Osteoblast (primary cell): ENCODE results near the gene KRT85. TPM values are rescaled to one million over a fixed set of nuclear protein-coding genes. Genes with fewer than 3 reads are reported as not detected.

Experiments used
- DNase-seq: peaks from one replicate; pipeline ENCODE4 v3.0.0; 2011; ENCODE audit warnings: low spot score, mixed read lengths; ENCODE audit not compliant: insufficient read length; ENCODE audit errors: missing footprints
- H2AFZ ChIP-seq: 2 replicates; pipeline ENCODE4 v1.6.0; 2011; ENCODE audit warnings: mild to moderate bottlenecking, low read length
- H3K27ac ChIP-seq: 2 replicates; pipeline ENCODE4 v1.5.1; 2011; ENCODE audit warnings: mild to moderate bottlenecking, low read depth, low read length, moderate library complexity
- H3K27me3 ChIP-seq: 2 replicates; pipeline ENCODE4 v1.6.0; 2012; ENCODE audit warnings: mild to moderate bottlenecking, control low read depth, inconsistent platforms, low read length, moderate library complexity; ENCODE audit not compliant: insufficient read depth
- H3K36me3 ChIP-seq: 2 replicates; pipeline ENCODE4 v1.5.1; 2011; ENCODE audit warnings: mild to moderate bottlenecking, low read length, control low read depth, moderate library complexity; ENCODE audit not compliant: insufficient read depth
- H3K4me1 ChIP-seq: 2 replicates; pipeline ENCODE4 v1.5.1; 2011; ENCODE audit warnings: mild to moderate bottlenecking, low read length, control low read depth, moderate library complexity; ENCODE audit not compliant: insufficient read depth
- H3K4me2 ChIP-seq: 2 replicates; pipeline ENCODE4 v1.6.0; 2011; ENCODE audit warnings: mild to moderate bottlenecking, low read length; ENCODE audit not compliant: insufficient read depth
- H3K4me3 ChIP-seq: fragments of 200-600 bp; sonication (generic); 3 replicates; pipeline ENCODE4 v1.5.1; 2012; ENCODE audit warnings: mild to moderate bottlenecking, low read length, inconsistent platforms; ENCODE audit not compliant: insufficient read depth
- H3K79me2 ChIP-seq: 2 replicates; pipeline ENCODE4 v1.6.0; 2012; ENCODE audit warnings: mild to moderate bottlenecking, low read length, control low read depth, inconsistent platforms; ENCODE audit not compliant: insufficient read depth
- H3K9me3 ChIP-seq: 2 replicates; pipeline ENCODE4 v1.5.1; 2011; ENCODE audit warnings: low read depth, low read length, control low read depth
- H4K20me1 ChIP-seq: 2 replicates; pipeline ENCODE4 v1.6.0; 2012; ENCODE audit warnings: mild to moderate bottlenecking, low read length, control low read depth; ENCODE audit not compliant: insufficient read depth
- CTCF ChIP-seq: IDR thresholded peaks from 2 replicates; pipeline ENCODE4 v1.5.1; 2011; ENCODE audit warnings: mild to moderate bottlenecking, low read depth, low read length, moderate library complexity; ENCODE audit errors: extremely low read depth
- total RNA-seq: library from RNA; depleted of rRNA; stranded (reverse); fragments of >200 nt; gene quantifications from 2 replicates; pipeline ENCODE4 v1.2.3, GENCODE V29; 2012

Gene KRT85
- total RNA-seq, 1 donor, result not detected

GRCh38 chr12:52364061-52364460 lies 3.2 kb downstream of the KRT85 start:
- TF ChIP-seq CTCF, result no peak
- Histone ChIP-seq H3K9me3 (no peaks in the 10 kb centered on the region), H4K20me1 (no peaks in the 10 kb centered on the region), H3K36me3 (no peaks in the 10 kb centered on the region), H2AFZ (no peak overlapping the region), H3K79me2 (no peaks in the 10 kb centered on the region), H3K27me3 (peaks cover 26% of the 10 kb centered on the region), H3K4me3 (no peak overlapping the region), H3K4me1 (no peaks in the 10 kb centered on the region), H3K27ac (no peak overlapping the region), H3K4me2 (no peak overlapping the region)
- peak; percentile 56 for DNase-seq

- Histone ChIP-seq H3K9me3 (no peaks in the 10 kb centered on the region), H2AFZ (no peak overlapping the region), H3K4me2 (no peak overlapping the region), H3K27me3 (peaks cover 23% of the 10 kb centered on the region), H3K4me3 (no peak overlapping the region), H3K79me2 (no peaks in the 10 kb centered on the region), H3K4me1 (no peaks in the 10 kb centered on the region), H3K27ac (no peak overlapping the region), H3K36me3 (no peaks in the 10 kb centered on the region), H4K20me1 (no peaks in the 10 kb centered on the region)
- DNase-seq, result peak; percentile 43
- no peak for TF ChIP-seq CTCF
Observed at GRCh38 chr12:52363111-52363679, 4.1 kb downstream of the KRT85 start.

GRCh38 chr12:52362118-52362726 lies 5.1 kb downstream of the KRT85 start:
- peak; percentile 22 for TF ChIP-seq CTCF
- H3K4me3 ChIP-seq, result no peak overlapping the region
- no peaks in the 10 kb centered on the region for H3K79me2 ChIP-seq
- H3K4me2 ChIP-seq, result no peak overlapping the region
- no peak overlapping the region for H2AFZ ChIP-seq
- peak; percentile 56 for DNase-seq
- H3K27me3 ChIP-seq, result peaks cover 16% of the 10 kb centered on the region
- H3K9me3 ChIP-seq, result no peaks in the 10 kb centered on the region
- H3K27ac ChIP-seq, result no peak overlapping the region
- H3K4me1 ChIP-seq, result no peaks in the 10 kb centered on the region
- H3K36me3 ChIP-seq, result no peaks in the 10 kb centered on the region
- no peaks in the 10 kb centered on the region for H4K20me1 ChIP-seq

GRCh38 chr12:52361553-52361952 lies 5.7 kb downstream of the KRT85 start:
- Histone ChIP-seq H3K4me2 (no peak overlapping the region), H4K20me1 (no peaks in the 10 kb centered on the region), H3K79me2 (no peaks in the 10 kb centered on the region), H3K27ac (no peak overlapping the region), H3K4me3 (no peak overlapping the region), H2AFZ (no peak overlapping the region), H3K27me3 (peaks cover 16% of the 10 kb centered on the region), H3K4me1 (no peaks in the 10 kb centered on the region), H3K36me3 (no peaks in the 10 kb centered on the region), H3K9me3 (no peaks in the 10 kb centered on the region)
- peak; percentile 62 for DNase-seq
- TF ChIP-seq CTCF, result no peak
